GM19467 (cell line): ENCODE results near the gene DDRGK1.
A peak's percentile ranks its signal among the peaks of the same experiment; 100 is the strongest.
"Not testable (repeated sequence)": the region's sequence is repeated elsewhere in the genome, so short reads cannot be mapped to it uniquely, and the experiment has no call there.

ENCODE experiments used
- ATAC-seq: cut with Tn5 transposase; IDR thresholded peaks from one replicate; pipeline ENCODE4 v1.9.1; 2021; ENCODE audit warnings: mild to moderate bottlenecking, moderate library complexity; ENCODE audit not compliant: unreplicated experiment

Gene DDRGK1

GRCh38 chr20:3167738-3168078, 36.8 kb downstream of the DDRGK1 start:
- ATAC-seq = no peak

- no peak for ATAC-seq
Observed at GRCh38 chr20:3166913-3167342, 37.6 kb downstream of the DDRGK1 start.

- no peak for ATAC-seq
Observed at GRCh38 chr20:3166338-3166912, 38.1 kb downstream of the DDRGK1 start.

- ATAC-seq = no peak
Observed at GRCh38 chr20:3165473-3166337, 38.8 kb downstream of the DDRGK1 start.

GRCh38 chr20:3164763-3165410, 39.6 kb downstream of the DDRGK1 start:
- ATAC-seq = no peak

GRCh38 chr20:3164043-3164762, 40.3 kb downstream of the DDRGK1 start:
- no peak for ATAC-seq

GRCh38 chr20:3163099-3164042, 41.1 kb downstream of the DDRGK1 start:
- no peak for ATAC-seq

- ATAC-seq = no peak
Observed at GRCh38 chr20:3162080-3162611, 42.3 kb downstream of the DDRGK1 start.

GRCh38 chr20:3161316-3162079, 43.0 kb downstream of the DDRGK1 start:
- ATAC-seq = no peak

- ATAC-seq = no peak
Observed at GRCh38 chr20:3160418-3160817, 44.1 kb downstream of the DDRGK1 start.

- no peak for ATAC-seq
Observed at GRCh38 chr20:3158968-3159431, 45.5 kb downstream of the DDRGK1 start.

GRCh38 chr20:3157817-3158216, 46.7 kb downstream of the DDRGK1 start:
- ATAC-seq = no peak

- peak; percentile 47 for ATAC-seq
Observed at GRCh38 chr20:3156811-3157619, 47.5 kb downstream of the DDRGK1 start.

- not testable (repeated sequence) for ATAC-seq
Observed at GRCh38 chr20:3152057-3152644, 52.3 kb downstream of the DDRGK1 start.

GRCh38 chr20:3150908-3151307, 53.6 kb downstream of the DDRGK1 start:
- no peak for ATAC-seq

GRCh38 chr20:3146732-3147341, 57.6 kb downstream of the DDRGK1 start:
- ATAC-seq = no peak

- ATAC-seq = no peak
Observed at GRCh38 chr20:3141757-3142156, 62.7 kb downstream of the DDRGK1 start.
